Naive thymus-derived CD4-positive, alpha-beta T cell (primary cell): ENCODE results near the gene TBC1D32. TPM values are rescaled to one million over a fixed set of nuclear protein-coding genes. Genes with fewer than 3 reads are reported as not detected.

Source experiments
- ATAC-seq: fragments of 150-1000 bp; cut with Tn5 transposase; 2 replicates; pipeline ENCODE4 v1.10.0; 2021; ENCODE audit warnings: mild to moderate bottlenecking, moderate library complexity
- CTCF ChIA-PET: fragments of 350-600 bp; sonication (Branson Sonifier 250); formaldehyde crosslinking; loops from one replicate; lab custom pipeline; 2021; ENCODE audit warnings: antibody characterized with exemption; lab: Charles Lee
- POLR2A ChIA-PET: fragments of 350-600 bp; sonication (Branson Sonifier 250); formaldehyde crosslinking; loops from one replicate; lab custom pipeline; 2021; ENCODE audit warnings: antibody characterized with exemption, inconsistent platforms; lab: Charles Lee
- DNase-seq, 9 donors: peaks; one replicate each; pipeline versions ENCODE4 v3.0.0 to v3.0.0-alpha.2; 2020 to 2022; ENCODE audit warnings: mixed read lengths in 1 of 9
- H3K27ac ChIP-seq: one replicate; pipeline ENCODE4 v1.7.0; 2013; ENCODE audit warnings: mild to moderate bottlenecking, low read depth, low read length, moderate library complexity
- H3K27me3 ChIP-seq, 2 donors: one replicate each; pipeline ENCODE4 v1.7.0; 2013; ENCODE audit warnings: low read length in 2 of 2, mild to moderate bottlenecking in 2 of 2, moderate library complexity in 2 of 2; ENCODE audit not compliant: control insufficient read depth in 2 of 2, insufficient read depth in 2 of 2
- H3K36me3 ChIP-seq, 3 experiments: 1 replicate in 2 of 3; 2 replicates in 1 of 3; pipeline ENCODE4 v1.7.0; 2013; ENCODE audit warnings: low read length in 3 of 3, mild to moderate bottlenecking in 3 of 3, moderate library complexity in 1 of 3; ENCODE audit not compliant: insufficient read depth in 3 of 3, control insufficient read depth in 2 of 3
- H3K4me1 ChIP-seq, 2 donors: one replicate each; pipeline ENCODE4 v1.7.0; 2013; ENCODE audit warnings: low read length in 2 of 2, mild to moderate bottlenecking in 2 of 2, moderate library complexity in 1 of 2; ENCODE audit not compliant: control insufficient read depth in 2 of 2, insufficient read depth in 2 of 2
- H3K4me3 ChIP-seq: 2 replicates; pipeline ENCODE4 v1.7.0; 2013; ENCODE audit warnings: mild to moderate bottlenecking, low read length
- H3K9me3 ChIP-seq, 3 experiments: 1 replicate in 2 of 3; 2 replicates in 1 of 3; pipeline ENCODE4 v1.7.0; 2013; ENCODE audit warnings: low read length in 3 of 3; ENCODE audit not compliant: control insufficient read depth in 2 of 3
- H3K27ac Mint-ChIP-seq, 9 donors: one replicate each; pipeline ENCODE4 v1.8.0; 2020 to 2022; ENCODE audit warnings: mixed read lengths in 9 of 9, mild to moderate bottlenecking in 8 of 9, moderate library complexity in 5 of 9, inconsistent platforms in 2 of 9
- H3K27me3 Mint-ChIP-seq, 5 donors: one replicate each; pipeline ENCODE4 v1.8.0; 2021 to 2022; ENCODE audit warnings: mixed read lengths in 5 of 5, mild to moderate bottlenecking in 1 of 5
- H3K36me3 Mint-ChIP-seq, 5 donors: one replicate each; pipeline ENCODE4 v1.8.0; 2020 to 2022; ENCODE audit warnings: mixed read lengths in 5 of 5, mild to moderate bottlenecking in 3 of 5, inconsistent platforms in 1 of 5
- H3K4me1 Mint-ChIP-seq, 7 donors: one replicate each; pipeline ENCODE4 v1.8.0; 2020 to 2022; ENCODE audit warnings: mixed read lengths in 7 of 7, mild to moderate bottlenecking in 3 of 7, inconsistent platforms in 1 of 7
- H3K4me3 Mint-ChIP-seq, 10 donors: one replicate each; pipeline ENCODE4 v1.8.0; 2020 to 2022; ENCODE audit warnings: mild to moderate bottlenecking in 10 of 10, mixed read lengths in 10 of 10, moderate library complexity in 6 of 10, inconsistent platforms in 2 of 10
- H3K9me3 Mint-ChIP-seq, 11 donors: one replicate each; pipeline ENCODE4 v1.8.0; 2020 to 2022; ENCODE audit warnings: mixed read lengths in 11 of 11, mild to moderate bottlenecking in 4 of 11, inconsistent platforms in 1 of 11, moderate library complexity in 1 of 11
- intact Hi-C, 2 donors: fragments of 100-400 bp; cut with micrococcal nuclease; formaldehyde crosslinking; loops; one replicate each; pipeline ENCODE4 v1.15.1; 2023
- polyA plus RNA-seq, 2 donors: library from polyadenylated mRNA; unstranded; fragments of 300-500 nt; fragmentation: Illumina TruSeq; gene quantifications; one replicate each; pipeline ENCODE4 v1.2.3, GENCODE V29; 2021
- total RNA-seq, 6 experiments: library from RNA in 5 of 6; stranded (reverse) in 5 of 6; gene quantifications; 1 replicate in 5 of 6; 2 replicates in 1 of 6; pipeline ENCODE4 v1.2.3 and lab custom pipeline; 2021 to 2026

TBC1D32 gene
- total and polyA plus RNA-seq, 7 experiments from 2014 or later = 2.2 to 17.7 (median 14.7) TPM

- no peaks in the 10 kb centered on the region for H3K36me3 Mint-ChIP-seq
- H3K4me1 Mint-ChIP-seq = no peaks in the 10 kb centered on the region
- ATAC-seq = no peak
- H3K27ac Mint-ChIP-seq = no peak overlapping the region
- no peak for DNase-seq
- Histone ChIP-seq H3K4me3 (no peak overlapping the region), H3K27ac (no peak overlapping the region), H3K9me3 (no peaks in the 10 kb centered on the region), H3K27me3 (peaks cover 0 to 4% of the 10 kb centered on the region in 2 donors), H3K4me1 (no peaks in the 10 kb centered on the region), H3K36me3 (no peaks in the 10 kb centered on the region)
- H3K9me3 Mint-ChIP-seq = no peaks in the 10 kb centered on the region
- intact Hi-C loops = no loop called here
- POLR2A ChIA-PET = no interaction called here
- H3K27me3 Mint-ChIP-seq = peaks cover 13 to 32% (median 24%) of the 10 kb centered on the region in 5 donors
- CTCF ChIA-PET = no interaction called here
- H3K4me3 Mint-ChIP-seq = no peak overlapping the region
Observed at GRCh38 chr6:121347484-121347883, 13.2 kb upstream of the TBC1D32 start.

GRCh38 chr6:121344539-121344938 lies 10.3 kb upstream of the TBC1D32 start:
- CTCF ChIA-PET = no interaction called here
- H3K9me3 Mint-ChIP-seq = no peaks in the 10 kb centered on the region

GRCh38 chr6:121339639-121340226 lies 5.5 kb upstream of the TBC1D32 start:
- H3K9me3 ChIP-seq = no peaks in the 10 kb centered on the region
- H3K27ac Mint-ChIP-seq = no peak overlapping the region
- no peak overlapping the region for H3K27ac ChIP-seq
- ATAC-seq (no peak), DNase-seq (no peak)
- ChIA-PET CTCF (no interaction called here), POLR2A (no interaction called here)
- peaks cover 0 to 3% (median 0%) of the 10 kb centered on the region in 5 donors for H3K36me3 Mint-ChIP-seq
- H3K4me1 Mint-ChIP-seq = peaks cover 5 to 10% (median 6%) of the 10 kb centered on the region in 7 donors
- H3K27me3 Mint-ChIP-seq = peaks cover 6 to 28% (median 17%) of the 10 kb centered on the region in 5 donors
- H3K9me3 Mint-ChIP-seq = peaks cover 0 to under 1% (median 0%) of the 10 kb centered on the region in 11 donors
- H3K4me3 Mint-ChIP-seq = no peak overlapping the region
- peaks cover 0 to 4% of the 10 kb centered on the region in 2 donors for H3K27me3 ChIP-seq
- H3K36me3 ChIP-seq = no peaks in the 10 kb centered on the region
- H3K4me1 ChIP-seq = peaks cover 0 to 4% of the 10 kb centered on the region in 2 donors
- intact Hi-C loops = loop anchor here (5.0 to 10.0 kb wide), 3 partner anchors 433 to 625 kb away; no protein-coding TSS in a partner anchor
- no peak overlapping the region for H3K4me3 ChIP-seq

More at GRCh38 chr6:121344539-121344938, 10.3 kb upstream of the TBC1D32 start:
- Mint-ChIP-seq H3K27ac (no peak overlapping the region), H3K4me1 (no peaks in the 10 kb centered on the region), H3K4me3 (no peak overlapping the region), H3K36me3 (no peaks in the 10 kb centered on the region), H3K27me3 (peaks cover 7 to 19% (median 17%) of the 10 kb centered on the region in 5 donors)
- DNase-seq = no peak
- Histone ChIP-seq H3K9me3 (no peaks in the 10 kb centered on the region), H3K36me3 (no peaks in the 10 kb centered on the region), H3K4me3 (no peak overlapping the region), H3K27ac (no peak overlapping the region), H3K27me3 (peaks cover 0 to 4% of the 10 kb centered on the region in 2 donors), H3K4me1 (no peaks in the 10 kb centered on the region)
- intact Hi-C loops = no loop called here
- no peak for ATAC-seq
- POLR2A ChIA-PET = no interaction called here

GRCh38 chr6:121338956-121339355 lies 4.7 kb upstream of the TBC1D32 start:
- H3K36me3 Mint-ChIP-seq = peaks cover 0 to 8% (median 0%) of the 10 kb centered on the region in 5 donors
- Histone ChIP-seq H3K27me3 (no peaks in the 10 kb centered on the region), H3K36me3 (peaks cover 0 to 6% (median 0%) of the 10 kb centered on the region in 3 experiments), H3K9me3 (no peaks in the 10 kb centered on the region), H3K4me3 (no peak overlapping the region), H3K27ac (no peak overlapping the region), H3K4me1 (peaks cover 0 to 4% of the 10 kb centered on the region in 2 donors)
- no peak overlapping the region for H3K4me3 Mint-ChIP-seq
- H3K4me1 Mint-ChIP-seq = peaks cover 6 to 17% (median 12%) of the 10 kb centered on the region in 7 donors
- ATAC-seq = no peak
- peaks cover 4 to 28% (median 15%) of the 10 kb centered on the region in 5 donors for H3K27me3 Mint-ChIP-seq
- no peak for DNase-seq
- intact Hi-C loops = loop anchor here (5.0 to 10.0 kb wide), 3 partner anchors 433 to 626 kb away; no protein-coding TSS in a partner anchor
- H3K9me3 Mint-ChIP-seq = peaks cover 0 to 4% (median 0%) of the 10 kb centered on the region in 11 donors
- ChIA-PET CTCF (no interaction called here), POLR2A (no interaction called here)
- H3K27ac Mint-ChIP-seq = no peak overlapping the region

GRCh38 chr6:121338366-121338765 lies 4.1 kb upstream of the TBC1D32 start:
- Histone ChIP-seq H3K27me3 (no peaks in the 10 kb centered on the region), H3K4me1 (peaks cover 2 to 4% of the 10 kb centered on the region in 2 donors), H3K36me3 (peaks cover 0 to 6% (median 0%) of the 10 kb centered on the region in 3 experiments), H3K9me3 (no peaks in the 10 kb centered on the region), H3K27ac (no peak overlapping the region), H3K4me3 (no peak overlapping the region)
- Mint-ChIP-seq H3K27me3 (peaks cover 0 to 25% (median 12%) of the 10 kb centered on the region in 5 donors), H3K36me3 (peaks cover 0 to 8% (median 0%) of the 10 kb centered on the region in 5 donors), H3K27ac (no peak overlapping the region), H3K4me3 (no peak overlapping the region), H3K4me1 (peaks cover 10 to 19% (median 14%) of the 10 kb centered on the region in 7 donors), H3K9me3 (peaks cover 0 to 4% (median 0%) of the 10 kb centered on the region in 11 donors)
- CTCF ChIA-PET = no interaction called here
- POLR2A ChIA-PET = interaction anchor here (0.6 kb wide), 1 partner anchor 1133 kb away, joined by 3 read pairs; the partner anchor contains the start of gene SERINC1
- intact Hi-C loops = loop anchor here (5.0 to 10.0 kb wide), 3 partner anchors 434 to 626 kb away; no protein-coding TSS in a partner anchor
- ATAC-seq (no peak), DNase-seq (no peak)

- H3K4me1 ChIP-seq = peaks cover 4 to 8% of the 10 kb centered on the region in 2 donors
- ChIA-PET POLR2A (interaction anchor here (0.8 to 1.4 kb wide), 5 partner anchors 10 to 1136 kb away, joined by 3 to 9 read pairs (median 4); partner anchors contain the start of gene SERINC1), CTCF (interaction anchor here (0.9 to 1.5 kb wide), 2 partner anchors 16 to 18 kb away, joined by 4 to 5 read pairs; no protein-coding TSS in a partner anchor)
- peaks cover 0 to 4% (median 0%) of the 10 kb centered on the region in 11 donors for H3K9me3 Mint-ChIP-seq
- no peaks in the 10 kb centered on the region for H3K27me3 ChIP-seq
- H3K4me3 ChIP-seq = peak overlapping the region; percentile 74
- peak overlapping the region; percentile 86 to 99 (median 98) for H3K4me3 Mint-ChIP-seq
- peaks cover 0 to 8% (median 1%) of the 10 kb centered on the region in 5 donors for H3K36me3 Mint-ChIP-seq
- DNase-seq (no peak), ATAC-seq (no peak)
- peaks cover 0 to 17% (median 0%) of the 10 kb centered on the region in 5 donors for H3K27me3 Mint-ChIP-seq
- H3K27ac ChIP-seq = peak overlapping the region; percentile 97
- intact Hi-C loops = loop anchor here (2.0 to 10.0 kb wide), 5 partner anchors 17 to 1985 kb away; no protein-coding TSS in a partner anchor
- H3K27ac Mint-ChIP-seq = peak overlapping the region; percentile 97 to 100 (median 99)
- peaks cover 15 to 44% (median 35%) of the 10 kb centered on the region in 7 donors for H3K4me1 Mint-ChIP-seq
- no peaks in the 10 kb centered on the region for H3K9me3 ChIP-seq
- H3K36me3 ChIP-seq = peaks cover 0 to 6% (median 0%) of the 10 kb centered on the region in 3 experiments
Observed at GRCh38 chr6:121335087-121336008, 1.1 kb upstream of the TBC1D32 start.
